OCI-LY1 (cell line): ENCODE measurements around the gene NDFIP1.

Experiments
- H2AFZ ChIP-seq: fragments of 200-600 bp; sonication (generic), shearing (Covaris generic); 2 replicates; pipeline ENCODE4 v1.6.0; 2014; ENCODE audit warnings: antibody characterized with exemption, mild to moderate bottlenecking, low read length
- H3F3A ChIP-seq: fragments of 200-600 bp; sonication (generic), shearing (Covaris generic); 2 replicates; pipeline ENCODE4 v1.6.0; 2014; ENCODE audit warnings: mild to moderate bottlenecking, antibody characterized with exemption, low read length, moderate library complexity; ENCODE audit not compliant: insufficient read depth
- H3K27ac ChIP-seq: fragments of 200-600 bp; sonication (generic); 2 replicates; pipeline ENCODE4 v1.5.1; 2014; ENCODE audit warnings: low read length, mixed run types, mild to moderate bottlenecking, low read depth; ENCODE audit not compliant: poor library complexity, severe bottlenecking
- H3K27me3 ChIP-seq: fragments of 200-600 bp; sonication (generic); 2 replicates; pipeline ENCODE4 v1.6.0; 2014; ENCODE audit warnings: antibody characterized with exemption, mild to moderate bottlenecking, low read length, moderate library complexity; ENCODE audit not compliant: insufficient read depth
- H3K36me3 ChIP-seq: fragments of 200-600 bp; sonication (generic); 2 replicates; pipeline ENCODE4 v1.6.1; 2014; ENCODE audit warnings: mild to moderate bottlenecking, antibody characterized with exemption, low read length, moderate library complexity, mixed read lengths; ENCODE audit not compliant: insufficient read depth
- H3K4me1 ChIP-seq: fragments of 200-600 bp; sonication (generic); 2 replicates; pipeline ENCODE4 v1.5.1; 2014; ENCODE audit warnings: mild to moderate bottlenecking, low read length, moderate library complexity; ENCODE audit not compliant: insufficient read depth, severe bottlenecking
- H3K4me2 ChIP-seq: fragments of 200-600 bp; sonication (generic), shearing (Covaris generic); 2 replicates; pipeline ENCODE4 v1.6.1; 2014; ENCODE audit warnings: low read length
- H3K4me3 ChIP-seq: fragments of 200-600 bp; sonication (generic); 2 replicates; pipeline ENCODE4 v1.5.1; 2014; ENCODE audit warnings: low read length, low read depth, mild to moderate bottlenecking, mixed read lengths; ENCODE audit not compliant: poor library complexity, severe bottlenecking
- H3K79me2 ChIP-seq: fragments of 200-600 bp; shearing (Covaris generic); 2 replicates; pipeline ENCODE4 v1.6.1; 2016; ENCODE audit warnings: mixed run types, low read length, mixed read lengths; ENCODE audit not compliant: insufficient read depth
- H3K9ac ChIP-seq: fragments of 200-600 bp; sonication (generic), shearing (Covaris generic); 2 replicates; pipeline ENCODE4 v1.6.1; 2014; ENCODE audit warnings: mild to moderate bottlenecking, low read length, mixed read lengths
- H3K9me2 ChIP-seq: fragments of 200-600 bp; sonication (generic), shearing (Covaris generic); 2 replicates; pipeline ENCODE4 v1.6.1; 2014; ENCODE audit warnings: low read depth, mild to moderate bottlenecking, low read length, mixed read lengths
- H3K9me3 ChIP-seq: fragments of 200-600 bp; shearing (Covaris generic); 2 replicates; pipeline ENCODE4 v1.6.1; 2014; ENCODE audit warnings: low read length, mixed read lengths
- H4K20me1 ChIP-seq: fragments of 200-600 bp; sonication (generic), shearing (Covaris generic); 2 replicates; pipeline ENCODE4 v1.6.0; 2016; ENCODE audit warnings: mild to moderate bottlenecking, low read length; ENCODE audit not compliant: insufficient read depth
- EZH2 ChIP-seq: fragments of 200-600 bp; sonication (generic), shearing (Covaris generic); IDR thresholded peaks from 2 replicates; pipeline ENCODE4 v1.8.0; 2017; ENCODE audit warnings: borderline replicate concordance, mixed run types, mild to moderate bottlenecking, antibody characterized with exemption, low read length, moderate library complexity, mixed read lengths
- TF ChIP-seq, protein P1 (sequence below): fragments of 200-600 bp; sonication (generic), shearing (Covaris generic); IDR thresholded peaks from 2 replicates; pipeline ENCODE4 v1.5.1; 2017; ENCODE audit warnings: mild to moderate bottlenecking, antibody characterized with exemption, low read length, moderate library complexity, mixed read lengths

Gene NDFIP1

GRCh38 chr5:142141463-142141862 is 32.9 kb downstream of the NDFIP1 start:
- Histone ChIP-seq H3K4me2 (no peak overlapping the region), H3K9me2 (no peaks in the 10 kb centered on the region), H3K9me3 (no peaks in the 10 kb centered on the region), H3K27ac (no peak overlapping the region), H3K4me1 (no peaks in the 10 kb centered on the region), H3K79me2 (no peaks in the 10 kb centered on the region), H3K4me3 (no peak overlapping the region), H3F3A (no peaks in the 10 kb centered on the region), H4K20me1 (no peaks in the 10 kb centered on the region), H2AFZ (no peak overlapping the region), H3K27me3 (no peaks in the 10 kb centered on the region), H3K36me3 (peaks cover 8% of the 10 kb centered on the region), H3K9ac (no peak overlapping the region)
- TF ChIP-seq, protein P1, sequence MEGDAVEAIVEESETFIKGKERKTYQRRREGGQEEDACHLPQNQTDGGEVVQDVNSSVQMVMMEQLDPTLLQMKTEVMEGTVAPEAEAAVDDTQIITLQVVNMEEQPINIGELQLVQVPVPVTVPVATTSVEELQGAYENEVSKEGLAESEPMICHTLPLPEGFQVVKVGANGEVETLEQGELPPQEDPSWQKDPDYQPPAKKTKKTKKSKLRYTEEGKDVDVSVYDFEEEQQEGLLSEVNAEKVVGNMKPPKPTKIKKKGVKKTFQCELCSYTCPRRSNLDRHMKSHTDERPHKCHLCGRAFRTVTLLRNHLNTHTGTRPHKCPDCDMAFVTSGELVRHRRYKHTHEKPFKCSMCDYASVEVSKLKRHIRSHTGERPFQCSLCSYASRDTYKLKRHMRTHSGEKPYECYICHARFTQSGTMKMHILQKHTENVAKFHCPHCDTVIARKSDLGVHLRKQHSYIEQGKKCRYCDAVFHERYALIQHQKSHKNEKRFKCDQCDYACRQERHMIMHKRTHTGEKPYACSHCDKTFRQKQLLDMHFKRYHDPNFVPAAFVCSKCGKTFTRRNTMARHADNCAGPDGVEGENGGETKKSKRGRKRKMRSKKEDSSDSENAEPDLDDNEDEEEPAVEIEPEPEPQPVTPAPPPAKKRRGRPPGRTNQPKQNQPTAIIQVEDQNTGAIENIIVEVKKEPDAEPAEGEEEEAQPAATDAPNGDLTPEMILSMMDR = peak; percentile 45
- no peak for TF ChIP-seq EZH2

DNA sequence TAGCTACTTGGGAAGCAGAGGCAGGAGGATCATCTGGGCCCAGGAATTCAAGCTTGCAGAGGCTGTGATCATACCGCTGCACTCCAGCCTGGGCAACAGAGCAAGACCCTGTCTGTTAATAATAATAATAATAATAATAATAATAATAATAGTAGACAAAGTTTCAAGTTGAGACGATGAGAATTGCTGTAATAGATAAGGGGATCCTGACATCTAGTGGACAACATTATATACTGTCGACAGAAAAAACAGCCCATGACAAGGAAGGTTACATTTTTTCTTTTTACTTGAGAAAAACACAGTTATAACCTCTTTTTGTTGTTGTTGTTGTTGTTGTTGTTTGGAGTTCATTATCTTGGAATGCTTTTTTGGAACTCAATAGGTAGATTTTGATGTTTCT is 35.3 kb downstream of the NDFIP1 start:
- H3K27ac ChIP-seq = no peak overlapping the region
- H3K4me3 ChIP-seq = no peak overlapping the region
- H4K20me1 ChIP-seq = no peaks in the 10 kb centered on the region
- H3K9ac ChIP-seq = no peak overlapping the region
- no peak overlapping the region for H2AFZ ChIP-seq
- no peaks in the 10 kb centered on the region for H3K27me3 ChIP-seq
- no peak overlapping the region for H3K4me2 ChIP-seq
- no peaks in the 10 kb centered on the region for H3K9me3 ChIP-seq
- no peaks in the 10 kb centered on the region for H3K79me2 ChIP-seq
- no peaks in the 10 kb centered on the region for H3K9me2 ChIP-seq
- H3K4me1 ChIP-seq = no peaks in the 10 kb centered on the region
- no peak for TF ChIP-seq EZH2
- TF ChIP-seq, protein P1 = peak; percentile 51
- H3F3A ChIP-seq = no peaks in the 10 kb centered on the region
- peaks cover 19% of the 10 kb centered on the region for H3K36me3 ChIP-seq

- Histone ChIP-seq H3K9me3 (no peaks in the 10 kb centered on the region), H4K20me1 (no peaks in the 10 kb centered on the region), H2AFZ (no peak overlapping the region), H3K27me3 (no peaks in the 10 kb centered on the region), H3K27ac (no peak overlapping the region), H3K79me2 (no peaks in the 10 kb centered on the region), H3K4me3 (no peak overlapping the region), H3F3A (no peaks in the 10 kb centered on the region), H3K9me2 (no peaks in the 10 kb centered on the region), H3K4me1 (no peaks in the 10 kb centered on the region), H3K4me2 (no peak overlapping the region), H3K36me3 (peaks cover 19% of the 10 kb centered on the region), H3K9ac (no peak overlapping the region)
- no peak for TF ChIP-seq EZH2
- TF ChIP-seq, protein P1 = peak; percentile 81
Measured at GRCh38 chr5:142145106-142145900, 36.7 kb downstream of the NDFIP1 start.
